ENCODE measurements around the gene OR10V1. TPM values are rescaled to one million over a fixed set of nuclear protein-coding genes. Genes with fewer than 3 reads are reported as not detected.

OR10V1 gene
- total RNA-seq, 1 experiment from 2014 or later = not detected

- Histone ChIP-seq H2AFZ (ENCODE audit: low read length) (no peak overlapping the region), H3K9me2 (replicated peaks; ENCODE audit: low read length) (no peaks in the 10 kb centered on the region), H3F3A (ENCODE audit: low read length, unreplicated experiment) (peaks cover 3% of the 10 kb centered on the region), H3K27me3 (ENCODE audit: low read length) (peaks cover 11% of the 10 kb centered on the region; the same call in 1 of the 2 replicates), H3K36me3 (ENCODE audit: low read depth, low read length) (no peaks in the 10 kb centered on the region), H3K9me3 (ENCODE audit: low read length) (no peaks in the 10 kb centered on the region), H3K27ac (ENCODE audit: low read length) (no peak overlapping the region), H4K20me1 (ENCODE audit: low read length) (no peaks in the 10 kb centered on the region), H3K9ac (ENCODE audit: low read length) (no peak overlapping the region), H3K79me2 (ENCODE audit: low read length) (no peaks in the 10 kb centered on the region), H3K4me3 (ENCODE audit: low read length) (no peak overlapping the region), H3K4me1 (ENCODE audit: insufficient read depth, low read length) (peaks cover 12% of the 10 kb centered on the region), H3K4me2 (ENCODE audit: low read length) (no peak overlapping the region)
- ChIA-PET POLR2A (ENCODE audit: unreplicated experiment) (no interaction called here), CTCF (no interaction called here)
- no peak for TF ChIP-seq EZH2phosphoT487 (IDR thresholded peaks at IDR 0.05; ENCODE audit: borderline replicate concordance, low read length)
- DNase-seq (no peak), ATAC-seq (no peak)
- intact Hi-C loops (cut with micrococcal nuclease) = no loop called here
- BruUV-seq (replicated peaks) = no TSS peak
These were observed 5.1 kb downstream of the OR10V1 start for GRCh38 chr11:59708537-59708936.

DNA sequence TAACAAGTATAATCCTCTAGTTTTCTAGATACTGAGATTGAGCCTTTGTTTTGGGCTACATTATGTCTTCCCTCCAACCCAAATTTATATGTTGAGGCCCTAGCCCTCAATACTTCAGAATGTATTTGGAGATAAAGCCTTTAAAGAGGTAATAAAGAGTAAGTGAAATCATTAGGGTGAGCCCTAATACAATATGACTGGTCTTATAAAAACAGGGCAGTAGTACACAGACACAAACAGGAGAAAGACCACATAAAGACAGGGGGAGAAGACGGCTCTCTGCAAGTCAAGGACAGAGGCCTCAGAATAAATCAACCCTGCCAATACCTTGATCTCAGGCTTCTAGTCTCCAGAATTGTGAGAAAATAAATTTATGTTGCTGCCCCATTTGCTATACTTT lies 6.3 kb downstream of the OR10V1 start:
- H3F3A ChIP-seq (ENCODE audit: low read length, unreplicated experiment) = peaks cover 3% of the 10 kb centered on the region
- no peak overlapping the region for H3K4me3 ChIP-seq (ENCODE audit: low read length)
- DNase-seq = no peak
- no peaks in the 10 kb centered on the region for H3K36me3 ChIP-seq (ENCODE audit: low read depth, low read length)
- no peaks in the 10 kb centered on the region for H3K9me3 ChIP-seq (ENCODE audit: low read length)
- H4K20me1 ChIP-seq (ENCODE audit: low read length) = no peaks in the 10 kb centered on the region
- no peaks in the 10 kb centered on the region for H3K9me2 ChIP-seq (replicated peaks; ENCODE audit: low read length)
- H3K4me2 ChIP-seq (ENCODE audit: low read length) = no peak overlapping the region
- ChIA-PET CTCF (no interaction called here), POLR2A (ENCODE audit: unreplicated experiment) (no interaction called here)
- no peak overlapping the region for H3K9ac ChIP-seq (ENCODE audit: low read length)
- peaks cover 12% of the 10 kb centered on the region for H3K4me1 ChIP-seq (ENCODE audit: insufficient read depth, low read length)
- no peak for ATAC-seq
- H2AFZ ChIP-seq (ENCODE audit: low read length) = no peak overlapping the region
- peaks cover 4% of the 10 kb centered on the region; the same call in 1 of the 2 replicates for H3K27me3 ChIP-seq (ENCODE audit: low read length)
- H3K27ac ChIP-seq (ENCODE audit: low read length) = no peak overlapping the region
- intact Hi-C loops (cut with micrococcal nuclease) = no loop called here
- no peaks in the 10 kb centered on the region for H3K79me2 ChIP-seq (ENCODE audit: low read length)
- TF ChIP-seq EZH2phosphoT487 (IDR thresholded peaks at IDR 0.05; ENCODE audit: borderline replicate concordance, low read length) = no peak
- no TSS peak for BruUV-seq (replicated peaks)

- ATAC-seq = peak; percentile 92
- Histone ChIP-seq H3F3A (ENCODE audit: low read length, unreplicated experiment) (peaks cover 3% of the 10 kb centered on the region), H2AFZ (ENCODE audit: low read length) (no peak overlapping the region), H3K9ac (ENCODE audit: low read length) (no peak overlapping the region), H3K4me2 (ENCODE audit: low read length) (0 out of 2 replicates have a peak overlapping the region, but pooled peaks have one; percentile 32), H3K27me3 (ENCODE audit: low read length) (peaks cover 4% of the 10 kb centered on the region; the same call in 1 of the 2 replicates), H3K9me2 (replicated peaks; ENCODE audit: low read length) (no peaks in the 10 kb centered on the region), H4K20me1 (ENCODE audit: low read length) (no peaks in the 10 kb centered on the region), H3K4me1 (ENCODE audit: insufficient read depth, low read length) (peaks cover 12% of the 10 kb centered on the region), H3K36me3 (ENCODE audit: low read depth, low read length) (no peaks in the 10 kb centered on the region), H3K4me3 (ENCODE audit: low read length) (no peak overlapping the region), H3K79me2 (ENCODE audit: low read length) (no peaks in the 10 kb centered on the region), H3K9me3 (ENCODE audit: low read length) (no peaks in the 10 kb centered on the region), H3K27ac (ENCODE audit: low read length) (no peak overlapping the region)
- TF ChIP-seq, protein P1, sequence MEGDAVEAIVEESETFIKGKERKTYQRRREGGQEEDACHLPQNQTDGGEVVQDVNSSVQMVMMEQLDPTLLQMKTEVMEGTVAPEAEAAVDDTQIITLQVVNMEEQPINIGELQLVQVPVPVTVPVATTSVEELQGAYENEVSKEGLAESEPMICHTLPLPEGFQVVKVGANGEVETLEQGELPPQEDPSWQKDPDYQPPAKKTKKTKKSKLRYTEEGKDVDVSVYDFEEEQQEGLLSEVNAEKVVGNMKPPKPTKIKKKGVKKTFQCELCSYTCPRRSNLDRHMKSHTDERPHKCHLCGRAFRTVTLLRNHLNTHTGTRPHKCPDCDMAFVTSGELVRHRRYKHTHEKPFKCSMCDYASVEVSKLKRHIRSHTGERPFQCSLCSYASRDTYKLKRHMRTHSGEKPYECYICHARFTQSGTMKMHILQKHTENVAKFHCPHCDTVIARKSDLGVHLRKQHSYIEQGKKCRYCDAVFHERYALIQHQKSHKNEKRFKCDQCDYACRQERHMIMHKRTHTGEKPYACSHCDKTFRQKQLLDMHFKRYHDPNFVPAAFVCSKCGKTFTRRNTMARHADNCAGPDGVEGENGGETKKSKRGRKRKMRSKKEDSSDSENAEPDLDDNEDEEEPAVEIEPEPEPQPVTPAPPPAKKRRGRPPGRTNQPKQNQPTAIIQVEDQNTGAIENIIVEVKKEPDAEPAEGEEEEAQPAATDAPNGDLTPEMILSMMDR (conservative IDR thresholded peaks at IDR 0.05; ENCODE audit: low read depth, low read length) = no peak
- TF ChIP-seq EZH2 (IDR thresholded peaks at IDR 0.05; ENCODE audit: low read length, unreplicated experiment) (no peak), EZH2phosphoT487 (IDR thresholded peaks at IDR 0.05; ENCODE audit: borderline replicate concordance, low read length) (no peak)
- ChIA-PET POLR2A (ENCODE audit: unreplicated experiment) (no interaction called here), CTCF (no interaction called here)
- BruUV-seq (replicated peaks) = no TSS peak
- DNase-seq = peak; percentile 90
- intact Hi-C loops (cut with micrococcal nuclease) = no loop called here
These were observed 6.9 kb downstream of the OR10V1 start for GRCh38 chr11:59706518-59707285.

Data from PC-3 (cell line).